ENCODE data around the gene CCSER1.
"Not testable (repeated sequence)": the region's sequence is repeated elsewhere in the genome, so short reads cannot be mapped to it uniquely, and the experiment has no call there.

Gene CCSER1

DNA sequence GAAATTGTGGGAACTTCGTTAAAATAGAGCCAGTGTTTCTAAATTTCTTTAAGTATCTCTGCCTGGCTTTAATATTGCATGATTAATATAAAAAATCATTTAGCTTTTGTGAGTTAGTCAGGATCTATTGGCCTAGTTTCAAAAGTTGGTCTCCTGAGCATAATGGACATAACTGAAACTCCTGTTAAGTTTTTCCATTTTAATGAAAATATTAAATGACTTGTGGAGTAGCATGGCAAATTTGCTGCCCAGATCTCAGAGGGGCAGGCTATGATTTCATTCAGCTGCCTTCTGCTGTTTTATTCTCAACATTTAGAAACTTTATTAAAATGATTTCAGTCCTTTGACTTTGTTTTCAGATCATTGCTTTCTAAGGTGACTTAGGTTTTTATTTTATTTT lies 1213.6 kb downstream of the CCSER1 start:
- DNase-seq (ENCODE audit: low spot score): no peak
- TF ChIP-seq, protein P1, sequence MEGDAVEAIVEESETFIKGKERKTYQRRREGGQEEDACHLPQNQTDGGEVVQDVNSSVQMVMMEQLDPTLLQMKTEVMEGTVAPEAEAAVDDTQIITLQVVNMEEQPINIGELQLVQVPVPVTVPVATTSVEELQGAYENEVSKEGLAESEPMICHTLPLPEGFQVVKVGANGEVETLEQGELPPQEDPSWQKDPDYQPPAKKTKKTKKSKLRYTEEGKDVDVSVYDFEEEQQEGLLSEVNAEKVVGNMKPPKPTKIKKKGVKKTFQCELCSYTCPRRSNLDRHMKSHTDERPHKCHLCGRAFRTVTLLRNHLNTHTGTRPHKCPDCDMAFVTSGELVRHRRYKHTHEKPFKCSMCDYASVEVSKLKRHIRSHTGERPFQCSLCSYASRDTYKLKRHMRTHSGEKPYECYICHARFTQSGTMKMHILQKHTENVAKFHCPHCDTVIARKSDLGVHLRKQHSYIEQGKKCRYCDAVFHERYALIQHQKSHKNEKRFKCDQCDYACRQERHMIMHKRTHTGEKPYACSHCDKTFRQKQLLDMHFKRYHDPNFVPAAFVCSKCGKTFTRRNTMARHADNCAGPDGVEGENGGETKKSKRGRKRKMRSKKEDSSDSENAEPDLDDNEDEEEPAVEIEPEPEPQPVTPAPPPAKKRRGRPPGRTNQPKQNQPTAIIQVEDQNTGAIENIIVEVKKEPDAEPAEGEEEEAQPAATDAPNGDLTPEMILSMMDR (IDR thresholded peaks at IDR 0.05; ENCODE audit: borderline replicate concordance, control extremely low read depth, extremely low read depth, insufficient read depth, missing control alignments): no peak
- in situ Hi-C loops (cut with MboI; ENCODE audit: low sequenced_read_pairs, unreplicated experiment): no loop called here

GRCh38 chr4:91345632-91346031 lies 1218.4 kb downstream of the CCSER1 start:
- TF ChIP-seq, protein P1 (IDR thresholded peaks at IDR 0.05; ENCODE audit: borderline replicate concordance, control extremely low read depth, extremely low read depth, insufficient read depth, missing control alignments): no peak
- in situ Hi-C loops (cut with MboI; ENCODE audit: low sequenced_read_pairs, unreplicated experiment): no loop called here
- DNase-seq (ENCODE audit: low spot score): no peak

DNA sequence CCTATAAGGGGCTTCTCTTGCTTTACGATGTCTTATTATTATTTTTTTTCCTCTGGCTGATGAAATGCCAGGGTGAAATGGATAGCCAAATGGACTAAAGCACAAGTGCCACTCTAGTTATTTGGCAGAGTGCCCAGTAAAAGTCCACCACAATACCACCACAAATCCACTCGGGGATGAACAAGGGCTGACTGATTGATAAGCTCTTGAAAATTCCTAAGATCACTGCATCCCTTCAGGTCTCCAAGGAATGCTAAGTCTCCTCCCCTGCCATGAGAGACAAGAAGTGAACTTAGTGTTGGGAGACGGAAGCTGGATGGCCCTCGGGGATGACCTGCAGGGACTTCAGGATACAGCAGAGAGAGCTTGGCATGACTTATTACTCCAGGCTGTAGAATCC lies 1229.3 kb downstream of the CCSER1 start:
- in situ Hi-C loops (cut with MboI; ENCODE audit: low sequenced_read_pairs, unreplicated experiment); DNase-seq (ENCODE audit: low spot score): not testable (repeated sequence)

GRCh38 chr4:91358016-91358415 lies 1230.8 kb downstream of the CCSER1 start:
- in situ Hi-C loops (cut with MboI; ENCODE audit: low sequenced_read_pairs, unreplicated experiment); DNase-seq (ENCODE audit: low spot score): not testable (repeated sequence)

GRCh38 chr4:91358621-91359020 lies 1231.4 kb downstream of the CCSER1 start:
- in situ Hi-C loops (cut with MboI; ENCODE audit: low sequenced_read_pairs, unreplicated experiment): not testable (repeated sequence)

GRCh38 chr4:91359041-91360031 lies 1232.1 kb downstream of the CCSER1 start:
- TF ChIP-seq, protein P1 (IDR thresholded peaks at IDR 0.05; ENCODE audit: borderline replicate concordance, control extremely low read depth, extremely low read depth, insufficient read depth, missing control alignments): no peak
- in situ Hi-C loops (cut with MboI; ENCODE audit: low sequenced_read_pairs, unreplicated experiment): no loop called here
- no peak for DNase-seq (ENCODE audit: low spot score)

More at GRCh38 chr4:91358621-91359020, 1231.4 kb downstream of the CCSER1 start:
- not testable (repeated sequence) for DNase-seq (ENCODE audit: low spot score)

GRCh38 chr4:91362125-91362524 lies 1234.9 kb downstream of the CCSER1 start:
- in situ Hi-C loops (cut with MboI; ENCODE audit: low sequenced_read_pairs, unreplicated experiment): no loop called here
- no peak for DNase-seq (ENCODE audit: low spot score)
- TF ChIP-seq, protein P1 (IDR thresholded peaks at IDR 0.05; ENCODE audit: borderline replicate concordance, control extremely low read depth, extremely low read depth, insufficient read depth, missing control alignments): no peak

DNA sequence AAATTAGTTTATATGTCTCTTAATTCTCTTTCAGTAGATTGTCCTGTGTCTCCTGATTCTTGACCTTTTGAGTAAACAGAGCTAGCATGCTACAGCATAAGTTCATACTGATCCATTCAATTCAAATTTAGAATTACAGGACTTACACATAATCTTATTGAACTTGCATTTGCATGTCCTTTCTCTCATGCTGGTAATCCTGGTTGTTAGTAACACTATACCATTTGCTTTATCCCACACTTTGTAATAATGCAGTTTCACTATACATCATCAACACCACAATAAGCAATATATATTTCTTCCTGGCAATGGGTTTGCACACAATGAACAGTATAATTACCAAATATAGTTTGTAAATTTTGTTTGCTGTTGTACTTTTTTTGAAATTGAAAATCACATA lies 1239.4 kb downstream of the CCSER1 start:
- DNase-seq (ENCODE audit: low spot score): no peak
- TF ChIP-seq, protein P1 (IDR thresholded peaks at IDR 0.05; ENCODE audit: borderline replicate concordance, control extremely low read depth, extremely low read depth, insufficient read depth, missing control alignments): no peak
- in situ Hi-C loops (cut with MboI; ENCODE audit: low sequenced_read_pairs, unreplicated experiment): no loop called here

Data from GM13976 (cell line).